HL-60/S4 treated with retinoic acid at 250 ng/mL for 4 days and 3 days (cell line): ENCODE measurements around the gene FOS.
"Not testable (repeated sequence)": the region's sequence is repeated elsewhere in the genome, so short reads cannot be mapped to it uniquely, and the experiment has no call there.

Experiments used
- in situ Hi-C: fragments of 300-500 bp; cut with MboI; formaldehyde crosslinking; loops from 2 replicates; pipeline ENCODE4 v1.7.0; 2022; ENCODE audit warnings: low sequenced_read_pairs

Gene FOS

GRCh38 chr14:75274899-75275569 lies 3.6 kb upstream of the FOS start:
- in situ Hi-C loops: no loop called here

- in situ Hi-C loops: no loop called here
Observed at GRCh38 chr14:75275598-75275997, 3.0 kb upstream of the FOS start.

GRCh38 chr14:75277008-75277814 lies 1.4 kb upstream of the FOS start:
- in situ Hi-C loops: no loop called here

- in situ Hi-C loops: no loop called here
Observed at GRCh38 chr14:75277815-75278421, 710 bp upstream of the FOS start.

GRCh38 chr14:75279153-75279762 lies 630 bp downstream of the FOS start:
- in situ Hi-C loops: no loop called here

GRCh38 chr14:75279763-75280290 lies 1.2 kb downstream of the FOS start:
- in situ Hi-C loops: no loop called here

- in situ Hi-C loops: no loop called here
Observed at GRCh38 chr14:75280291-75280830, 1.7 kb downstream of the FOS start.

GRCh38 chr14:75280831-75281653 lies 2.4 kb downstream of the FOS start:
- in situ Hi-C loops: no loop called here

GRCh38 chr14:75281654-75282019 lies 3.0 kb downstream of the FOS start:
- in situ Hi-C loops: no loop called here

- in situ Hi-C loops: no loop called here
Observed at GRCh38 chr14:75282170-75282554, 3.5 kb downstream of the FOS start.

- in situ Hi-C loops: not testable (repeated sequence)
Observed at GRCh38 chr14:75282555-75283161, 4.0 kb downstream of the FOS start.

- in situ Hi-C loops: no loop called here
Observed at GRCh38 chr14:75283162-75283832, 4.7 kb downstream of the FOS start.

GRCh38 chr14:75283833-75284563 lies 5.4 kb downstream of the FOS start:
- in situ Hi-C loops: no loop called here

- in situ Hi-C loops: no loop called here
Observed at GRCh38 chr14:75285331-75285730, 6.7 kb downstream of the FOS start.

- in situ Hi-C loops: no loop called here
Observed at GRCh38 chr14:75286313-75286712, 7.7 kb downstream of the FOS start.

- in situ Hi-C loops: loop anchor here (10.0 kb wide), 1 partner anchor 145 kb away; no protein-coding TSS in a partner anchor
Observed at GRCh38 chr14:75289840-75290388, 11.3 kb downstream of the FOS start.

- in situ Hi-C loops: loop anchor here (10.0 kb wide), 1 partner anchor 146 kb away; no protein-coding TSS in a partner anchor
Observed at GRCh38 chr14:75290851-75291250, 12.2 kb downstream of the FOS start.

- in situ Hi-C loops: loop anchor here (10.0 kb wide), 1 partner anchor 147 kb away; no protein-coding TSS in a partner anchor
Observed at GRCh38 chr14:75291331-75291730, 12.7 kb downstream of the FOS start.
